ENCODE measurements around the gene KIR2DL3. TPM values are rescaled to one million over a fixed set of nuclear protein-coding genes. Genes with fewer than 3 reads are reported as not detected.

KIR2DL3 gene
- total RNA-seq, 1 donor from 2014 or later: not detected

- no peak for ATAC-seq
These were observed 57.4 kb downstream of the KIR2DL3 start for GRCh38 chr19:54795758-54796157.

Other genes starting within 250 kb of the KIR2DL3 start
- gene LAIR2, start 235.7 kb upstream of the KIR2DL3 start, total RNA-seq: not detected
- gene LILRA2, start 164.7 kb upstream of the KIR2DL3 start, total RNA-seq: not detected
- gene LILRA1, start 144.9 kb upstream of the KIR2DL3 start, total RNA-seq: 0.16 TPM
- gene LILRB1, start 108.0 kb upstream of the KIR2DL3 start, total RNA-seq: 1.3 TPM
- gene LILRB4, start 75.5 kb upstream of the KIR2DL3 start, total RNA-seq: 0.48 TPM
- not detected for gene KIR3DL3, start 14.1 kb upstream of the KIR2DL3 start, total RNA-seq
- not detected for gene KIR2DL1, start 31.3 kb downstream of the KIR2DL3 start, total RNA-seq
- not detected for gene KIR2DL4, start 65.1 kb downstream of the KIR2DL3 start, total RNA-seq
- not detected for gene KIR3DL1, start 78.0 kb downstream of the KIR2DL3 start, total RNA-seq
- gene KIR2DS4, start 94.2 kb downstream of the KIR2DL3 start, total RNA-seq: not detected
- not detected for gene KIR3DL2, start 111.9 kb downstream of the KIR2DL3 start, total RNA-seq
- gene FCAR, start 135.7 kb downstream of the KIR2DL3 start, total RNA-seq: 0.16 TPM
- 0.44 TPM for gene NCR1, start 167.6 kb downstream of the KIR2DL3 start, total RNA-seq
- gene NLRP7, start 209.0 kb downstream of the KIR2DL3 start, total RNA-seq: not detected
- gene NLRP2, start 227.9 kb downstream of the KIR2DL3 start, total RNA-seq: 71.6 TPM

Measured in esophagus mucosa (tissue), 1 donor.